Hippocampal formation (tissue), 2 donors: ENCODE results near the gene HDHD5.

Source experiments
- DNase-seq, 2 donors: peaks; one replicate each; lab custom pipeline; 2025; lab: John Stamatoyannopoulos, UW

Gene HDHD5

DNA sequence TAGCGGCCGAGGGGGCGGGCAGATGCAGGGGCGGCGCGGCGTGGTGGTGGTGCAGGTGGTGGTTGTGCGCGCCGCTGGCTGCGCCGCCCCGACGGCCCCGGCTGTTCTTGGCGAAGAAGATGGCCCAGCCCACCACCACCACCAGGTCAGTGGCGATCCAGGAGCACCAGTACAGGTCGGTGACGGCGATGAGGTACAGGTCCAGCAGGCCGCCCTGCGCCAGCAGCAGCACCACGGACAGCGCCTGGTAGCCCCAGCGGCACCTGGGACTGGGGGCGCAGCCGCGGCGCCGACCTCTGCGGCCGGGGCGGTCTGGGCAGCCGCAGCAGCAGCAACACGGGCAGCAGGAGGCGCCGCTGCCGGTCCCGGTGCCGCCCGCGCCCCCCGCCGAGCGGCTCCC lies 38.8 kb downstream of the HDHD5 start:
- DNase-seq, result no peak

DNA sequence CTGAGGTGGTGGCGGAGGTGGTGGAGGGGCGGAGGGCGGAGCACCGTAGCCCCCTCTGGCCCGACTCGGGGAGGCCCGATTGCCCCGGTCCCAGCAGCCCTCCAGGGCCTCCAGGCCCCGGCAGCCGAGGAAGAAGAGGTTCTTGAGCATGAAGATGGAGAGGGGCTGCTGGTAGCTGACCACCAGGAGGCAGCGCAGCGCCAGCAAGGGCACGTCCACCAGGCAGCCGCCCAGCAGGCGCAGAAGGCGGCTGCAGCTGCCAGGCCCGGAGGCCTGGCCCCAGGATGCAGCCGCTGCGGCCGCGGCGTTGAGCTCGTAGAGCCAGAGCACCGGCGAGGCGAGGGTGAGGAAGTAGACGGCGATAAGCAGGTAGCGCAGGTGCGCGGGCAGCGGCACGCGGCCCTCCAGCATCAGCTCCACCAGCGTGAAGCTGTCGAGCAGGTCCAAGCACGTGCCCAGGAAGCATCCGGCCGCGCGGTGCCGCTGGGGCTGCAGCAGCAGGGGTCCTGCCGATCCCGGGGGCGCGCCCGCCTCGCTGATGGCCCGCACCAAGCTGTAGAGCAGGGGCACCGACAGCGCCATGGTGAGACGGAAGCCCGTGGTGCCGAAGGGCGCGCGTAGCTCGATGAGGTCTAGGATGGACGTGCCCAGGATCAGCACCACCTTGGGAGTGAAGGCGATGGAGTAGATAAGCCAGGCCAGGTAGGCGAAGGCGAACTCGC lies 39.4 kb downstream of the HDHD5 start:
- no peak for DNase-seq

DNA sequence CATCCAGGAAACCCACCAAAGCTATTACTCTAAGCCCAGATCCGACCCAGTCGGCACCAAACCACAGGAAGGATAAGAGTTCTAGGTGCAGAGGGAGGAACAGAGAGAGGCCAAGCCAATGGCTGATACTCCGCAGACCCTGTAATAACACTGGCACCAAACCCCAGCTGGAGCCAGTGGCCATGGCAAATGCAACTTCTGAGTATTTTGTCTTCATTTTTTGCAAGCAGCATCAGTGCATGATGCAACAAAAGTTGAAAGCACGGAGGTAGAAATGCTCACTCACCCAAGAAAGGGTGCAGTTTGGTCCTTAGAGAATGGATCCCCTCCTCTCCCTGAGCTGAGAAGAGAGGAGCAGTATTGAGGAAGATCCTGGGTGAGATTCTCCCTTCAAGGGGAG lies 40.7 kb downstream of the HDHD5 start:
- DNase-seq, result no peak

DNA sequence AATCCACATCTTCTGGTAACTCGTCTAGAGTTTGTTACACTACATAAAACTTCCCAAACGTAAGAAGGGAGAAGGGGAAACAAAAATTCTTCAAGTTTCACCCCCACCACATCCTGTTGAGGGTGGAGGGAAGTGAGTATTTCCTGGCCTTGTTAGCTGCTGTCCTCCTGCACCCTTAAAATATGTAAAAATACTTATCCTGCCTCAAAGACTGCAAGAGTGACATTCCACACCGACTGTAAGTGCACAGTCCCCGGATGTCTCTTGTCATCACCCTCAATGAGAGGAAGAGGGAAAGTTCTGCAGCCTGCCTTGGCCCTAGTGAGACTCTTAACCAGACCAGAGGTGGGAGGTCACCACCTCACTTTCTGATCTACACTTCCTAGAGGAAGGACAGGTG lies 41.2 kb downstream of the HDHD5 start:
- DNase-seq, result no peak

DNA sequence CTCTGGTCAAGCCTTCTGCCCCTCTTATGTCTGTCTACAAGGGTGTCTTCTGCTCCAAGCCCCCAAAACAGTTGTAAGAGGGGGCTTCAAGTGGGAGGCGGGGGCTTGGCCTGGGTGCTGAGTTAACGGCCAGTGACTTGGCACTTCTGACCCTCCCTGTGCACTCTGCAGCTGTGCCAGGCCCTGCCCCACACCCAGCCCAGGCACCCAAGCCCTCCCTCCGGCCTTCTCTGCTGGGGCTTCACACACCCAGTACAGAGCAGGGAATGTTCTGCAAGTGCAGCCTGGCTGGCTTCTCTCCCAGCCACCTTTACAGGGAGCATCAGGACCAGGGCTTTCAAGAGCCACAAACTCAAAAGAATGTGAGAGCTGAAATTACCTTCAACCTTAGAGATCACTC lies 41.7 kb downstream of the HDHD5 start:
- DNase-seq, result no peak

DNA sequence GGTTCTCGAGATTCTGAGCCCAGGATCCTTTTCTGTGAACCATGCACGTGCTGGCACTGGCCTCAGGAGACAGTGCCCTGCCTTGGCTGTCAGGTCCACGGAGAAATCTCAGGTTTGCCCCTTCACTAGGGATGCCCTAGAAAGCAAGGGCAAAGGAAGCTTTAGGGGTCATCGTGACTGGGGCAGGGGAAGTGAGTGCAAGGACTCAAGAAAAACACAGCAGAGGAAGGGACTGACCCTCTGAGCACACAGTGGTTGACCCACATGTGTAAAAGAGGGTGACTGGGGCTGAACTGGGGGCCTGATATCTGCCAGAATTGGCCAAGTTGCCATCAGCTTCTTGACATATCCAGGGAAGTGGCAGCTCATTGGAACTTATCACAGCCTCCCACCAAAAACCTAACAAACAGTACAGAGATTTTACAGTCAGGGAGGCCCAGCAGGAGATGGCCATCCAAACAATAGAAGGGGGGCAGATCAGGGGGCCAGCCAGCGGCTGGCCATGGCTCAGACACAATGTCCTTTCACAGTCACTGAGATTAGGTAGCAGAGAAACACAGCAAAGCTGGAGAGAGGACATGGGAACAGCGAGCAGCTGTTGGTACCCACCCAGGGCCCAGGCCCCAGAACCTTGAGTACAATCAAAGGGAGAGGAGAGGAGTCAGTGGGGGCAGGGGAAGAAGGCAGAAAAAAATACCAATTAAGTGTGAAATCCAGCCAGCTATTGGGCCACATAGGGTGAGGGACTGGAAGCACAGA lies 42.3 kb downstream of the HDHD5 start:
- no peak for DNase-seq

DNA sequence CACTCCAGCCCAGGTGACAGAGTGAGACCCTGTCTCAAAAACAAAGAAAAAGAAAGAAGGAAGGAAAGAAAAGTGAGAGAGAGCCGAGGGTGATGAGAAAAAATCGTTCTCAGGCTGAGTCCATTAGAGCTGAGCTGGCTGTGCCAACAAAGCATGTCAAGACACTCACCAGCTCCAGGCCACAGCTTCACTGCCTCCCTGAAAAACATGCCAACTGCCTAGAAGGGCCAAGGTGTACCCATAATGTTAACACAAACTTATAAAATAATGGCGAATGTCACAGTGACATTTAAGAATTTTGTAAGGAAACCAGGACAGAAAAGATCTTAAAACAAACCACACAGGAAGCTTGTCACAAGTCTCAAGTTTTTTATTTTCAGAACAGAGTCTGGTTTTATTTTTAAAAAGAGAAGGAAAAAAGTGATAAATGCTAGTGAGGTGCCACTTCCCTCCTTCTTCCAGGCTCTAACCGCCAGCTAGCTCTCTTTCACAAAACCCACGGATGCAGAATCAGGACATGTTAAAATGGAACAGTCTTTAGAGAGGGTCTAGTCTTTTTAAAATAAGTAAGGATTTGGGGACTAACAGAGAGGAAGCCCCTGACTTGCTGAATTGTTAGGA lies 43.0 kb downstream of the HDHD5 start:
- DNase-seq, result no peak

DNA sequence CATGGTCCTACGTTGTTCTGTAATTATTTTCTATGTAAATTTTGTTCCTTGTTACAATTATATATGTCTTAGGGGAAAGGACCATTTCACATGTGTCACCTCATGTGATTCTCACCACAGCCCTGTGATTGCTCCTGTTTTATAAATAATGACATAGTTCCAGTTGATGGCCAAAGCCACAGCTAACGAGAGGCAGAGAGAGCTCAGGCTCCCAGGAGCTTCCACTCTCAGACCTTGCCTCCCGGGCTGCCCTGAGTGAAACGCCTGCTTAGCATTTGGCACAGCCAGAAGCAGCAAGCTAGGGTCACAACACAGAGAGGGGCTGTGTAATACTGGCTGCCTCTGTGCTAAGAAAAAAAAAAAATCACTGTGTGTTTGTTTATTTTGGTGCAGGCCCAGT lies 43.8 kb downstream of the HDHD5 start:
- no peak for DNase-seq

DNA sequence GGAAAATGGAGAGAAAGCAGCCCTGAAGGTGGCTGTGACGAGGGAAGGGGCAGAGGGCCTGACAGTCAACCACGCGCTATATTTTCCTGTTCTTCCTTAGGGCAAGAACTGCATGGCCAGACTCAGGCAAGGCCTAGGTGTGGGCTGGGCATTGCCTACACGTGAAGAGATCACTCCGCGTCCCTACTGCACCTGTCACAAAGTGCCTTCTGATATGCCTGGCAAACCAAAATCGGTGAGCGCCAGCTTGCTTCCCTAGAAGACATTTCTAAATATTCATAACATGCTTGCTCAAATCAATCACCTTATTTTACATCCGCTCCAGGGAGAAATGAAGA lies 44.2 kb downstream of the HDHD5 start:
- DNase-seq, result no peak

DNA sequence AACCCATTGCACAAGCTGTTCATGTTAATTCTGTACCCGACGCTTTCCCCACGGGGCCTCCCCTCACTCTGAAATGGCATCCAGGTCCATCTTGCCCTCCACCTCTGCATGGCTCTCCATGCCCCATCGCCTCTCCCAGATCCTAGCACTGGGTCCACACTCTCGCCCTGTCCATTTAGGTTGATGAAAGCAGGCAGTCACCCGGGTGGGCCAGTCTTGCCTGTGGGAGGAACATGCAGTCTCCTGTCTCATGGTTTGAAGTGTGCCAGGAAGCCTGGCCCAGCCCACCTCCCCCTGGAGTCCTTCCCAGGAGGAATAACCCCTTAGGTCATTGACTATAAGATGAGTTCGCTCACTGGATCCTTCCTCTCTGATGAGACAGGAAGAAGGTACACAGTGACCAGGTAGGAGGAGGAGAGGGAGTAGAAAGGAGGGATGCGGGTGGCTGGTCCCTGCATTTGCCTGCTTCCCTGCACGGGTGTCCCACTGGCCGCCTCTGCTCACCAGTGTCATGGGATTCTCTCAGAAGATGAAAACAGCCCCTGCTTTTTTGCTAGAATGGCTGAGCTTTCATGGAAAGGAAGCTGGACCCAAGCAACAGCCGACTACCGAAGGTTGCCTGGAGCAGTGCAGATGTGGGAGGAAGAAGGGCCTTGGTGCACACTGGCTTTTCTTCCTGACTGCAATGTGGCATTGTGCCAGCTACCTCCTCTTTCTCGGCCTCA lies 44.7 kb downstream of the HDHD5 start:
- DNase-seq, result no peak

DNA sequence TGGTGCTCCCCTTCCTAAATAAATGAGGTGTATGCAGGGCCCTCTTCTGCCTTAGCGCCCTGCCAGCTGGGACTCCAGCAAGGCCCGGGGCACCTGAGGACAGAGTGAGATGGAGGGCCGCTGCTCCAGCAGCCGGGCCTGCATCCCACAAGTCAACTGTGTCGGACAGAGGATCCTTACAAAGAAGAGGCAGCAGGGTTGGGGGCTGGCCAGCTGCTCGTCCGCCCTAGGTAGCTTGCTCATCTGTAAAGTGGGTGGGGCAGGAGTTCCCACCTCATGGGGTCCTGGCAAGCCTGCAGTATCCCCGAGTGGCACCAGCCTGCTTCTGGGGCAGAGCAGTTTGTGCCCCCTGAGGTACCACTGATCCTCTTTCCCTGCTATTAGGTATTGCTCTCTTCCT lies 45.5 kb downstream of the HDHD5 start:
- DNase-seq, result no peak

DNA sequence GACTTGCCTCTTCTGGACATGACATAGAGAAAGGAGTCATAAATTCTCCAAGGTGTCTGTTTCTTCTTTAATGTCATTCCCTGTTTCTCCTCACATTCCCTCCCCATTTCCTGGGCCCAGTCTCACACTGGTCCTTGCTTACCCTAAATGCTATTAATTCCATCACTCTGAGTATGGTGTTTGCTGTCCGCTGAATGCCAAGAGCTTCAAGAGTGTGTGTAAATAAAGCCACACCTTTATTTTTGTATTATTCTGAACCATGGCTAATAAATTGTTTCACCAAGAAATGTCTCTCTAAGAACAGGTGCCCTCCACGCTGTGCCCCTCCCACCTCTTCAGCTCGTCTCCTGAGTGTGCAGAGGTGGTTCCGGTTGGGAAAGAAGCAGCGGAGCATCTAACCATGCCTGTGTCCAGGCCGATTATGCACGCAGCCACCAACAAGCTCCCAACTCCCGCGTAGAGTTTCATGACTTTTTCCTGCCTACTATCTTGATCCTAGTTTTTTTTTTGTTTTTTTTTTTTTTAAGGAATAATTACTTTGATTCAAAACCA lies 46.5 kb downstream of the HDHD5 start:
- DNase-seq, result no peak

DNA sequence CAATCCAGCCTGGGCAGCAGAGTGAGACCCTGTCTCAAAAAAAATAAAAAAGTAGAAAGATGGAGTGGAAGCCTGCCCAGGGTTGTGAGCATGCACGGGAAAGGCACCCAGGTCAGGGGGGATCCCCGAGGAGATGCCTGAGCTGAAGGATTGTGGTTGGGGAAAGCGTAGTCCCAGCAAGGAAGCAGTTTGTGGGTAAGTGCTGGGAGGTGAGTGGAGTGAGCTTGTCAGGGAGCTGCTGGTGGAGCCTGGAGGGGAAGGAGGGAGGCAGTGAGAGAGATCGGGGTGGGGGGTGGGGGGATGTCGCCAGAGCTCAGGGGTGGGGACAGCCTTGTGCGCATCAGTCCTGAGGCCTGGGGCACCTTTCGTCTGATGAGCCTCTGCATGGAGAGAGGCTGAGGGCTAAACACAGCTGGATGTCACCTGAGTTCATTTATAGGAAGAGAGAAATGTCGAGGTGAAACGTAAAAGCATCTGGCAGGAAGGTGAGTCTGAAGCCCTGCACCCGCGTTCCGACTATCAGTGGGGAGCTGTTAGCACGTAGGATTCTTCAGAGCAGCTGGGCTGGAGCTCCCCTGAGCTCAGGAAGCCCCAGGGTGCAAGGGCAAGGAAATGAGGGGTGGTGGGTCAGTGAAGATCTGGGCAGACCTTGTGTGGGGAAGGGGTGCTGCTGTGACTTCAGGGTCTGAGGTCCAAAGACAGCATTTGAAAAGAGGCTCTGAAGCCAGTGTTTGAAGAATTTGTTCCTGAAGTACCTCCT lies 48.1 kb downstream of the HDHD5 start:
- no peak for DNase-seq

DNA sequence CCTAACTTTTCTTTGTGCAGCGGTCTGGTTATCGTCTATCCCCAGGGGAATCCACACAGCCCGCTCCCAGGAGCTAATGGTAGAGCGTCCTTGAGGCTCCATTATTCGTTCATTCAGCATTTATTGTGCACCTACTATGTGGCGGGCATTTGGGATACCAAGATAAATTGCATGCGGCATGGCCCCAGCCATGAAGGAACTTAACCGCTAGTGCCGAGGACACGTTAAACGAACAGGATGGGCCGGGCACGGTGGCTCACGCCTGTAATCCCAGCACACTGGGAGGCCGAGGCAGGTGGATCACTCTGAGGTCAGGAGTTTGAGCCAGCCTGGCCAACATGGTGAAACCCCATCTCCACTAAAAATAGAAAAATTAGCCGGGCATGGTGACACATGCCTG lies 49.1 kb downstream of the HDHD5 start:
- no peak for DNase-seq

DNA sequence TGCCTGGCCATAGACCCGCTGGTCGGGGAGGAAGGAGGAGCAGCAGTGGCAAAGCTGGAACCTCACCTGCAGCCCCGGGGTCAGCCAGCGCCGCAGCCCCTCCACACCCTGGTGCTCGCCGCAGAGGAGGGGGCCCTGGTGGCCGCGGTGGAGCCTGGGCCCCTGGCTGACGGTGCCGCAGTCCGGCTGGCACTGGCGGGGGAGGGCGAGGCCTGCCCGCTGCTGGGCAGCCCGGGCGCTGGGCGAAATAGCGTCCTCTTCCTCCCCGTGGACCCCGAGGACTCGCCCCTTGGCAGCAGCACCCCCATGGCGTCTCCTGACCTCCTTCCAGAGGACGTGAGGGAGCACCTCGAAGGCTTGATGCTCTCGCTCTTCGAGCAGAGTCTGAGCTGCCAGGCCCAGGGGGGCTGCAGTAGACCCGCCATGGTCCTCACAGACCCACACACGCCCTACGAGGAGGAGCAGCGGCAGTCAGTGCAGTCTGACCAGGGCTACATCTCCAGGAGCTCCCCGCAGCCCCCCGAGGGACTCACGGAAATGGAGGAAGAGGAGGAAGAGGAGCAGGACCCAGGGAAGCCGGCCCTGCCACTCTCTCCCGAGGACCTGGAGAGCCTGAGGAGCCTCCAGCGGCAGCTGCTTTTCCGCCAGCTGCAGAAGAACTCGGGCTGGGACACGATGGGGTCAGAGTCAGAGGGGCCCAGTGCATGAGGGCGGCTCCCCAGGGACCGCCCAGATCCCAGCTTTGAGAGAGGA lies 49.8 kb downstream of the HDHD5 start:
- no peak for DNase-seq

DNA sequence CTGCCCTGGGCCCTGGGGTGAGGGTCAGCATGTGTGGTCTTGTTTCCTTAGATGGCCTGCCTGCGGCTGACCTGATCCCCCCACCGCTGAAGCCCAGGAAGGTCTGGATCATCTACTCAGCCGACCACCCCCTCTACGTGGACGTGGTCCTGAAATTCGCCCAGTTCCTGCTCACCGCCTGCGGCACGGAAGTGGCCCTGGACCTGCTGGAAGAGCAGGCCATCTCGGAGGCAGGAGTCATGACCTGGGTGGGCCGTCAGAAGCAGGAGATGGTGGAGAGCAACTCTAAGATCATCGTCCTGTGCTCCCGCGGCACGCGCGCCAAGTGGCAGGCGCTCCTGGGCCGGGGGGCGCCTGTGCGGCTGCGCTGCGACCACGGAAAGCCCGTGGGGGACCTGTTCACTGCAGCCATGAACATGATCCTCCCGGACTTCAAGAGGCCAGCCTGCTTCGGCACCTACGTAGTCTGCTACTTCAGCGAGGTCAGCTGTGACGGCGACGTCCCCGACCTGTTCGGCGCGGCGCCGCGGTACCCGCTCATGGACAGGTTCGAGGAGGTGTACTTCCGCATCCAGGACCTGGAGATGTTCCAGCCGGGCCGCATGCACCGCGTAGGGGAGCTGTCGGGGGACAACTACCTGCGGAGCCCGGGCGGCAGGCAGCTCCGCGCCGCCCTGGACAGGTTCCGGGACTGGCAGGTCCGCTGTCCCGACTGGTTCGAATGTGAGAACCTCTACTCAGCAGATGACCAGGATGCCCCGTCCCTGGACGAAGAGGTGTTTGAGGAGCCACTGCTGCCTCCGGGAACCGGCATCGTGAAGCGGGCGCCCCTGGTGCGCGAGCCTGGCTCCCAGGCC lies 50.6 kb downstream of the HDHD5 start:
- no peak for DNase-seq

DNA sequence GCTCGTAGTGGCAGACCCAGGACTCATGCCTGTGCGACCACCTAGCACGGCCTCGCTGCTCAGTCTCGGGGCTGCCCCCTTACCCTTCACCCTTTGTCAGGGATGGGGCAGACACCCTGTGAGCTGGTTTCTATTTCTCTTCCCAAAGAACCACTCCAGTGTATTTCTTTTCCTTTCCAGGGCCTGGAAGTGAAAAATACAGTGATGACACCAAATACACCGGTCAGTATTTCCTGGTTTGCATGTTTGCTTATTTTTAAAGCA lies 51.6 kb downstream of the HDHD5 start:
- DNase-seq, result no peak

DNA sequence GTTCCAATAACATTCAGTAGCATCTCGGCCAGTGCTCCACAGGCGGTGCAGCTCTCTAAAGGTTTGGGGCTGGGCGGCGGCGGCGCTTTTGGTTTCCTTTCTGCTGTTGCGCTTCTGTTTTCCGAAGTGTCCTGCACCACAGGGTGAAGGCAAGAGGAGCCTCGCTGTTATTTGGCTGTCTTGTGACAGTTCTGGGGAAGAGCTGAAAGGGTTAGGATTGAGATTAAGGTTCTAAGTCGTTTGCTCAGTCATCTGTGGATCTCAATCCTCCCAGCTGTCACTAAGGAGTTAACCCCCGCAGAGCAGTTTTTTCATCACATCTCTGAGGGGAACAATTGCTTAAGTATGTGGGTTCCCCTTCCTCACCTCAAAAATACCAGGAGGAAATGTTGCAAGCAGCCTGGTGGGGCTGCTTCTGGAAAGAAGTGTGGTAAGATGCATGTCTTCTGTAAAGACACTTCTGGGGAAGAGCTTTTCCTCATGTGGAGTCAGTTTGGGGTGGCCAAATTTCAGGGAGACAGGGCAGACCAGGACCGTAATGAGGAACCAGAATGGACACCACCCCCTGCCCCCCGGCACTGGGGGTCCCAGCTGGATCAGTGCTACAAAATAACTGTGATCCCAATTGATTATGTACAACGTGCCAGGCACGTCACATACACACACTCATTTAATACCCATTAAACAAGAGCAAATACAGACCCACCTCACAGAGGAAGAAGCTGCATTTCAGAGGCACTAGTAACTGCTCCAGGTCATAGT lies 52.1 kb downstream of the HDHD5 start:
- no peak for DNase-seq

DNA sequence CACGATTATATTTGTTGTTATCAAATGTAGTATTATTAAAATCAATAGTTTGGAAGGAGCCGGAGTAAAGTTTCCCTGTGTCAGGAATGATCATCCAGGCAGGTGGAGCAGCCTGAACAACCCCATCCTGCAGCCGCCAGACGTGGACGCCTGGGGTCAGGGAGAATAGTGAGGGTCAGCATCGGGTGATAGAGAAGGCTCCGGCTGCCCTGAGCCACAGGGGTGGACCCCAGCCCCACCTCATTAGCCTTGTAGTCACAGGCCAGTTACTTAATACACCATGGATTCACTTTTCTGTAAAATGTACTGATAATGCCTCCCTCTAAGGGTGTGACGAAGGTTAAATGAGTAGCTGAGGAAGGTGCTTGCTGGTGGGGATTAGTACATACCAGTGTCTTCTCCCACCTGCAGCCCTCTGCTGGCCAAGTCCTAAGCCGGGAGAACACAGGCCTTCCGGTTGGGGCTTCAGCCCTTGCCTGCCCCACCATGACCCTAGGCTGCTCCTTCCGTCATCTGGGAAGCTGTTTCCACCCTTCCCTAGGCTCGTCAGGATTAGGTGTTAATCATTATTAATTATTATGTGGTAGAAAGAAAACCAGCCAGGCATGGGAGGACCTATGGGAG lies 52.8 kb downstream of the HDHD5 start:
- no peak for DNase-seq
